GM12878 (cell line): ENCODE results near the gene ATP6V0E2. TPM values are rescaled to one million over a fixed set of nuclear protein-coding genes. Genes with fewer than 3 reads are reported as not detected.

ENCODE experiments used
- BACH1 ChIP-seq: fragments of 450-650 bp; IDR thresholded peaks from 2 replicates; pipeline ENCODE4 v1.6.1; 2017; ENCODE audit warnings: mild to moderate bottlenecking, borderline replicate concordance
- BRCA1 ChIP-seq: IDR thresholded peaks from 2 replicates; pipeline ENCODE4 v1.6.1; 2011; ENCODE audit warnings: low read depth, low read length, improper control_type of control experiment
- PAX8 ChIP-seq: fragments of 450-650 bp; IDR thresholded peaks from 2 replicates; pipeline ENCODE4 v1.6.1; 2017; ENCODE audit warnings: mild to moderate bottlenecking, moderate library complexity
- SMARCA5 ChIP-seq: fragments of 450-650 bp; IDR thresholded peaks from 2 replicates; pipeline ENCODE4 v1.6.1; 2017; ENCODE audit warnings: mild to moderate bottlenecking
- TAF1 ChIP-seq: IDR thresholded peaks from 2 replicates; pipeline ENCODE4 v1.6.1; 2011; ENCODE audit warnings: mild to moderate bottlenecking, low read depth, low read length, borderline replicate concordance
- polyA plus RNA-seq, 11 experiments: library from polyadenylated mRNA; depleted of rRNA in 4 of 11; unstranded in 6 of 11; stranded (reverse) in 5 of 11; fragments of >200 nt; fragmentation: Nextera tagmentation in 4 of 11; fragmentation: Illumina TruSeq in 1 of 11; extraction: Ambion mirVana in 4 of 11; extraction: Trizol in 1 of 11; gene quantifications; 1 replicate in 1 of 11; 2 replicates in 10 of 11; pipeline versions ENCODE4 v1.2.1 to v1.2.3, GENCODE V29; 2011 to 2016; ENCODE audit warnings: inconsistent platforms in 2 of 11, missing spikeins in 2 of 11, low read depth in 1 of 11
- total RNA-seq, 4 experiments: library from RNA; depleted of rRNA in 3 of 4; stranded (reverse); fragments of >200 nt in 3 of 4; fragmentation: Illumina TruSeq in 1 of 4; extraction: Trizol in 1 of 4; gene quantifications; 2 replicates each; pipeline versions ENCODE4 v1.2.1 to v1.2.3, GENCODE V29; 2013 to 2021
- TF ChIP-seq, protein P1 (sequence below): fragments of 150-350 bp; IDR thresholded peaks from 2 replicates; pipeline ENCODE4 v1.6.1; 2016; ENCODE audit warnings: low read depth, low read length
- TF ChIP-seq, protein P2 (sequence below): IDR thresholded peaks from 2 replicates; pipeline ENCODE4 v1.6.1; 2011; ENCODE audit warnings: mild to moderate bottlenecking, low read depth, low read length, moderate library complexity; ENCODE audit not compliant: insufficient replicate concordance
- TF ChIP-seq, protein P3 (sequence below): fragments of 450-650 bp; IDR thresholded peaks from 2 replicates; pipeline ENCODE4 v1.6.1; 2016; ENCODE audit warnings: mild to moderate bottlenecking, moderate library complexity, borderline replicate concordance
- TF ChIP-seq, protein P4 (sequence below): IDR thresholded peaks from 2 replicates; pipeline ENCODE4 v1.6.1; 2012; ENCODE audit warnings: low read length, inconsistent platforms
- TF ChIP-seq, protein P5 (sequence below): IDR thresholded peaks from 2 replicates; pipeline ENCODE4 v1.6.1; 2011; ENCODE audit warnings: low read depth, low read length, improper control_type of control experiment, borderline replicate concordance
- TF ChIP-seq, protein P6 (sequence below): IDR thresholded peaks from 2 replicates; pipeline ENCODE4 v1.6.1; 2011; ENCODE audit warnings: borderline replicate concordance, low read depth, mild to moderate bottlenecking, moderate library complexity, low read length; ENCODE audit not compliant: insufficient read depth, poor library complexity, severe bottlenecking
- TF ChIP-seq, protein P7 (sequence below): fragments of 450-650 bp; conservative IDR thresholded peaks from 2 replicates; pipeline ENCODE4 v1.6.1; 2017; ENCODE audit warnings: mild to moderate bottlenecking, moderate library complexity

The ATP6V0E2 gene
- total and polyA plus RNA-seq, 10 of the 15 experiments (the other 5 are each of a cell fraction or from before 2014, with no cell fraction given), result 1.5 to 54.7 (median 27.6) TPM

DNA sequence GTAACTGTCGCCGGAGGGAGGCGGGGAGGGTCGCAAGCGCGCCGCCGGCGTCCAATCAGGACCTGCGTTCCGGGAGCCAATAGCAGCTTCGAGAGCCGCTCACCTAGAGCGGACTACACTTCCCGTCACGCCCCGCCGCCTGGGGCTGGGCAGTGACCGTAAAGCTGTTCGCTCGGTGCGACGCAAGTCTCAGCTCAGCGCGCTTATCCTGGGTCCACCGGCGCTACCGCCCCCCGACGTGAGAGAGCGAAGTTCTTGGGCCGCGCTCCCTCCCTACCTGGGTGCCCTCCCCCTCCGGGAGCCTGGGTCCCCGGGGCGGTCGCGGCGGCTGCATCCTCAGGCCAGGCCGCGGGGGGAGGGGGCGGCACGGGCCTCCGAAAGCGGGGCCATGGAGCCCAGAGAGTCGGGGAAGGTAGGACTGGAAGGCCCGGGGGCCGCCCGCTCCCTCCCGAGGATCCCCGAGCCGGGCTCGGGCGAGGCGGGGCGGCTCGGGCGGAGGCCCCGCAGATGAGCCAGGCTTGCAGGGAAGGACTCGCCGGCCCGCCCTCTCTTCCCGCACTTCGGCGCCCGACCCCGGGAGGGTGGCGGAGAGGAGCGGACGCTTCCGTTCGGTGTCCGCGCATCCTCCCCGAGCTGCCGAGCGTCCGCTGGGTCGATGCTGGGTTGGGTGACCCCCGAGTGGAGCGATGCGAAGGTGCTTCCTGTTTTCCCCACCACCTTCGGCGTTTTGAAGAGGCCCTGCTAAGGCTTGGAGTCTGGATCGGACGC, 35.4 kb upstream of the ATP6V0E2 start, which contains the start of gene ZNF862 (continued):
- TF ChIP-seq, protein P1, sequence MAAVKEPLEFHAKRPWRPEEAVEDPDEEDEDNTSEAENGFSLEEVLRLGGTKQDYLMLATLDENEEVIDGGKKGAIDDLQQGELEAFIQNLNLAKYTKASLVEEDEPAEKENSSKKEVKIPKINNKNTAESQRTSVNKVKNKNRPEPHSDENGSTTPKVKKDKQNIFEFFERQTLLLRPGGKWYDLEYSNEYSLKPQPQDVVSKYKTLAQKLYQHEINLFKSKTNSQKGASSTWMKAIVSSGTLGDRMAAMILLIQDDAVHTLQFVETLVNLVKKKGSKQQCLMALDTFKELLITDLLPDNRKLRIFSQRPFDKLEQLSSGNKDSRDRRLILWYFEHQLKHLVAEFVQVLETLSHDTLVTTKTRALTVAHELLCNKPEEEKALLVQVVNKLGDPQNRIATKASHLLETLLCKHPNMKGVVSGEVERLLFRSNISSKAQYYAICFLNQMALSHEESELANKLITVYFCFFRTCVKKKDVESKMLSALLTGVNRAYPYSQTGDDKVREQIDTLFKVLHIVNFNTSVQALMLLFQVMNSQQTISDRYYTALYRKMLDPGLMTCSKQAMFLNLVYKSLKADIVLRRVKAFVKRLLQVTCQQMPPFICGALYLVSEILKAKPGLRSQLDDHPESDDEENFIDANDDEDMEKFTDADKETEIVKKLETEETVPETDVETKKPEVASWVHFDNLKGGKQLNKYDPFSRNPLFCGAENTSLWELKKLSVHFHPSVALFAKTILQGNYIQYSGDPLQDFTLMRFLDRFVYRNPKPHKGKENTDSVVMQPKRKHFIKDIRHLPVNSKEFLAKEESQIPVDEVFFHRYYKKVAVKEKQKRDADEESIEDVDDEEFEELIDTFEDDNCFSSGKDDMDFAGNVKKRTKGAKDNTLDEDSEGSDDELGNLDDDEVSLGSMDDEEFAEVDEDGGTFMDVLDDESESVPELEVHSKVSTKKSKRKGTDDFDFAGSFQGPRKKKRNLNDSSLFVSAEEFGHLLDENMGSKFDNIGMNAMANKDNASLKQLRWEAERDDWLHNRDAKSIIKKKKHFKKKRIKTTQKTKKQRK, result no peak
- TF ChIP-seq SMARCA5 (no peak), BRCA1 (no peak), TAF1 (no peak), PAX8 (no peak), BACH1 (peak; percentile 12; the same call in 1 of the 2 replicates)
- TF ChIP-seq, protein P2, sequence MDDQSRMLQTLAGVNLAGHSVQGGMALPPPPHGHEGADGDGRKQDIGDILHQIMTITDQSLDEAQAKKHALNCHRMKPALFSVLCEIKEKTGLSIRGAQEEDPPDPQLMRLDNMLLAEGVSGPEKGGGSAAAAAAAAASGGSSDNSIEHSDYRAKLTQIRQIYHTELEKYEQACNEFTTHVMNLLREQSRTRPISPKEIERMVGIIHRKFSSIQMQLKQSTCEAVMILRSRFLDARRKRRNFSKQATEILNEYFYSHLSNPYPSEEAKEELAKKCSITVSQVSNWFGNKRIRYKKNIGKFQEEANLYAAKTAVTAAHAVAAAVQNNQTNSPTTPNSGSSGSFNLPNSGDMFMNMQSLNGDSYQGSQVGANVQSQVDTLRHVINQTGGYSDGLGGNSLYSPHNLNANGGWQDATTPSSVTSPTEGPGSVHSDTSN, result no peak
- TF ChIP-seq, protein P3, sequence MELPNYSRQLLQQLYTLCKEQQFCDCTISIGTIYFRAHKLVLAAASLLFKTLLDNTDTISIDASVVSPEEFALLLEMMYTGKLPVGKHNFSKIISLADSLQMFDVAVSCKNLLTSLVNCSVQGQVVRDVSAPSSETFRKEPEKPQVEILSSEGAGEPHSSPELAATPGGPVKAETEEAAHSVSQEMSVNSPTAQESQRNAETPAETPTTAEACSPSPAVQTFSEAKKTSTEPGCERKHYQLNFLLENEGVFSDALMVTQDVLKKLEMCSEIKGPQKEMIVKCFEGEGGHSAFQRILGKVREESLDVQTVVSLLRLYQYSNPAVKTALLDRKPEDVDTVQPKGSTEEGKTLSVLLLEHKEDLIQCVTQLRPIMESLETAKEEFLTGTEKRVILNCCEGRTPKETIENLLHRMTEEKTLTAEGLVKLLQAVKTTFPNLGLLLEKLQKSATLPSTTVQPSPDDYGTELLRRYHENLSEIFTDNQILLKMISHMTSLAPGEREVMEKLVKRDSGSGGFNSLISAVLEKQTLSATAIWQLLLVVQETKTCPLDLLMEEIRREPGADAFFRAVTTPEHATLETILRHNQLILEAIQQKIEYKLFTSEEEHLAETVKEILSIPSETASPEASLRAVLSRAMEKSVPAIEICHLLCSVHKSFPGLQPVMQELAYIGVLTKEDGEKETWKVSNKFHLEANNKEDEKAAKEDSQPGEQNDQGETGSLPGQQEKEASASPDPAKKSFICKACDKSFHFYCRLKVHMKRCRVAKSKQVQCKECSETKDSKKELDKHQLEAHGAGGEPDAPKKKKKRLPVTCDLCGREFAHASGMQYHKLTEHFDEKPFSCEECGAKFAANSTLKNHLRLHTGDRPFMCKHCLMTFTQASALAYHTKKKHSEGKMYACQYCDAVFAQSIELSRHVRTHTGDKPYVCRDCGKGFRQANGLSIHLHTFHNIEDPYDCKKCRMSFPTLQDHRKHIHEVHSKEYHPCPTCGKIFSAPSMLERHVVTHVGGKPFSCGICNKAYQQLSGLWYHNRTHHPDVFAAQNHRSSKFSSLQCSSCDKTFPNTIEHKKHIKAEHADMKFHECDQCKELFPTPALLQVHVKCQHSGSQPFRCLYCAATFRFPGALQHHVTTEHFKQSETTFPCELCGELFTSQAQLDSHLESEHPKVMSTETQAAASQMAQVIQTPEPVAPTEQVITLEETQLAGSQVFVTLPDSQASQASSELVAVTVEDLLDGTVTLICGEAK, result no peak; the same call in 1 of the 2 replicates
- TF ChIP-seq, protein P4, sequence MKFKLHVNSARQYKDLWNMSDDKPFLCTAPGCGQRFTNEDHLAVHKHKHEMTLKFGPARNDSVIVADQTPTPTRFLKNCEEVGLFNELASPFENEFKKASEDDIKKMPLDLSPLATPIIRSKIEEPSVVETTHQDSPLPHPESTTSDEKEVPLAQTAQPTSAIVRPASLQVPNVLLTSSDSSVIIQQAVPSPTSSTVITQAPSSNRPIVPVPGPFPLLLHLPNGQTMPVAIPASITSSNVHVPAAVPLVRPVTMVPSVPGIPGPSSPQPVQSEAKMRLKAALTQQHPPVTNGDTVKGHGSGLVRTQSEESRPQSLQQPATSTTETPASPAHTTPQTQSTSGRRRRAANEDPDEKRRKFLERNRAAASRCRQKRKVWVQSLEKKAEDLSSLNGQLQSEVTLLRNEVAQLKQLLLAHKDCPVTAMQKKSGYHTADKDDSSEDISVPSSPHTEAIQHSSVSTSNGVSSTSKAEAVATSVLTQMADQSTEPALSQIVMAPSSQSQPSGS, result no peak
- TF ChIP-seq, protein P5, sequence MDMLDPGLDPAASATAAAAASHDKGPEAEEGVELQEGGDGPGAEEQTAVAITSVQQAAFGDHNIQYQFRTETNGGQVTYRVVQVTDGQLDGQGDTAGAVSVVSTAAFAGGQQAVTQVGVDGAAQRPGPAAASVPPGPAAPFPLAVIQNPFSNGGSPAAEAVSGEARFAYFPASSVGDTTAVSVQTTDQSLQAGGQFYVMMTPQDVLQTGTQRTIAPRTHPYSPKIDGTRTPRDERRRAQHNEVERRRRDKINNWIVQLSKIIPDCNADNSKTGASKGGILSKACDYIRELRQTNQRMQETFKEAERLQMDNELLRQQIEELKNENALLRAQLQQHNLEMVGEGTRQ, result no peak
- TF ChIP-seq, protein P6, sequence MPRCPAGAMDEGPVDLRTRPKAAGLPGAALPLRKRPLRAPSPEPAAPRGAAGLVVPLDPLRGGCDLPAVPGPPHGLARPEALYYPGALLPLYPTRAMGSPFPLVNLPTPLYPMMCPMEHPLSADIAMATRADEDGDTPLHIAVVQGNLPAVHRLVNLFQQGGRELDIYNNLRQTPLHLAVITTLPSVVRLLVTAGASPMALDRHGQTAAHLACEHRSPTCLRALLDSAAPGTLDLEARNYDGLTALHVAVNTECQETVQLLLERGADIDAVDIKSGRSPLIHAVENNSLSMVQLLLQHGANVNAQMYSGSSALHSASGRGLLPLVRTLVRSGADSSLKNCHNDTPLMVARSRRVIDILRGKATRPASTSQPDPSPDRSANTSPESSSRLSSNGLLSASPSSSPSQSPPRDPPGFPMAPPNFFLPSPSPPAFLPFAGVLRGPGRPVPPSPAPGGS, result no peak
- TF ChIP-seq, protein P7, sequence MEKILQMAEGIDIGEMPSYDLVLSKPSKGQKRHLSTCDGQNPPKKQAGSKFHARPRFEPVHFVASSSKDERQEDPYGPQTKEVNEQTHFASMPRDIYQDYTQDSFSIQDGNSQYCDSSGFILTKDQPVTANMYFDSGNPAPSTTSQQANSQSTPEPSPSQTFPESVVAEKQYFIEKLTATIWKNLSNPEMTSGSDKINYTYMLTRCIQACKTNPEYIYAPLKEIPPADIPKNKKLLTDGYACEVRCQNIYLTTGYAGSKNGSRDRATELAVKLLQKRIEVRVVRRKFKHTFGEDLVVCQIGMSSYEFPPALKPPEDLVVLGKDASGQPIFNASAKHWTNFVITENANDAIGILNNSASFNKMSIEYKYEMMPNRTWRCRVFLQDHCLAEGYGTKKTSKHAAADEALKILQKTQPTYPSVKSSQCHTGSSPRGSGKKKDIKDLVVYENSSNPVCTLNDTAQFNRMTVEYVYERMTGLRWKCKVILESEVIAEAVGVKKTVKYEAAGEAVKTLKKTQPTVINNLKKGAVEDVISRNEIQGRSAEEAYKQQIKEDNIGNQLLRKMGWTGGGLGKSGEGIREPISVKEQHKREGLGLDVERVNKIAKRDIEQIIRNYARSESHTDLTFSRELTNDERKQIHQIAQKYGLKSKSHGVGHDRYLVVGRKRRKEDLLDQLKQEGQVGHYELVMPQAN, result peak; percentile 48; the same call in 1 of the 2 replicates
